ENCODE measurements around the gene NPY4R. TPM values are rescaled to one million over a fixed set of nuclear protein-coding genes. Genes with fewer than 3 reads are reported as not detected.
"Not testable (repeated sequence)": the region's sequence is repeated elsewhere in the genome, so short reads cannot be mapped to it uniquely, and the experiment has no call there.

The NPY4R gene
- total RNA-seq (2021) = 0.14 TPM in 1 of 3 replicates, not detected in the others
- not detected for Bru-seq, nascent RNA
- long read RNA-seq, experiment 1 = 0 reads
- long read RNA-seq, experiment 2 = 0 reads
- long read RNA-seq, experiment 3 = 0 reads

- POLR2A ChIA-PET = not testable (repeated sequence)
- peak; percentile 56 for ATAC-seq
Observed at GRCh38 chr10:46465765-46466164, at the start of gene NPY4R. NPY4R (minus strand) TSS chr10:46465958; CDS start chr10:46462635, 3,323 bp downstream.

GRCh38 chr10:46515366-46515765 lies 49.6 kb upstream of the NPY4R start:
- no peaks in the 10 kb centered on the region for H3K4me1 Mint-ChIP-seq
- ChIA-PET POLR2A (no interaction called here), CTCF (interaction anchor here (4.2 kb wide), 1 partner anchor 29 kb away, joined by 15 read pairs; no protein-coding TSS in a partner anchor)
- no peak for TF ChIP-seq OVOL2 (CRISPR knock-in tag; IDR thresholded peaks at IDR 0.05; ENCODE audit: borderline replicate concordance)
- no peak for TF ChIP-seq SMAD4 (CRISPR knock-in tag; IDR thresholded peaks at IDR 0.05)
- no peak for TF ChIP-seq EMX1 (CRISPR knock-in tag; IDR thresholded peaks at IDR 0.05)
- no peak for TF ChIP-seq ZNF281 (CRISPR knock-in tag; IDR thresholded peaks at IDR 0.05)
- DNase-seq (ENCODE audit: low spot score) (no peak), ATAC-seq (no peak)
- no peaks in the 10 kb centered on the region for H3K27me3 Mint-ChIP-seq (ENCODE audit: low read depth)
- H3K4me3 Mint-ChIP-seq = no peak overlapping the region
- H3K36me3 Mint-ChIP-seq = no peaks in the 10 kb centered on the region
- no peaks in the 10 kb centered on the region for H3K9me3 Mint-ChIP-seq
- no peak overlapping the region for H3K27ac Mint-ChIP-seq

More at GRCh38 chr10:46465765-46466164, at the start of gene NPY4R:
- H3K27ac Mint-ChIP-seq; H3K9me3 Mint-ChIP-seq; DNase-seq (ENCODE audit: low spot score); H3K4me1 Mint-ChIP-seq; CTCF ChIA-PET; H3K36me3 Mint-ChIP-seq; H3K4me3 Mint-ChIP-seq; H3K27me3 Mint-ChIP-seq (ENCODE audit: low read depth): not testable (repeated sequence)

- POLR2A ChIA-PET = no interaction called here
- CTCF ChIA-PET = interaction anchor here (4.2 kb wide), 1 partner anchor 30 kb away, joined by 15 read pairs; no protein-coding TSS in a partner anchor
Observed at GRCh38 chr10:46514899-46515298, 49.1 kb upstream of the NPY4R start.

GRCh38 chr10:46514431-46514861 lies 48.7 kb upstream of the NPY4R start:
- no peak for ATAC-seq
- ChIA-PET CTCF (interaction anchor here (4.2 kb wide), 1 partner anchor 30 kb away, joined by 15 read pairs; no protein-coding TSS in a partner anchor), POLR2A (no interaction called here)
- no peaks in the 10 kb centered on the region for H3K4me1 Mint-ChIP-seq
- 0 out of 2 replicates have a peak overlapping the region, but pooled peaks have one; percentile 21 for H3K27ac Mint-ChIP-seq
- H3K4me3 Mint-ChIP-seq = no peak overlapping the region
- DNase-seq (ENCODE audit: low spot score) = peak; percentile 7
- H3K36me3 Mint-ChIP-seq = no peaks in the 10 kb centered on the region
- no peak for TF ChIP-seq ZBTB43 (CRISPR knock-in tag; IDR thresholded peaks at IDR 0.05)
- TF ChIP-seq E2F5 (CRISPR knock-in tag; IDR thresholded peaks at IDR 0.05) = no peak
- TF ChIP-seq SOX15 (CRISPR knock-in tag; IDR thresholded peaks at IDR 0.05) = no peak
- TF ChIP-seq PRDM15 (CRISPR knock-in tag; IDR thresholded peaks at IDR 0.05) = no peak
- no peaks in the 10 kb centered on the region for H3K9me3 Mint-ChIP-seq
- no peaks in the 10 kb centered on the region for H3K27me3 Mint-ChIP-seq (ENCODE audit: low read depth)

More at GRCh38 chr10:46514899-46515298, 49.1 kb upstream of the NPY4R start:
- no peak for TF ChIP-seq NFYB (CRISPR knock-in tag; conservative IDR thresholded peaks at IDR 0.05; ENCODE audit: low read depth)
- TF ChIP-seq USF1 (CRISPR knock-in tag; IDR thresholded peaks at IDR 0.05) = no peak
- TF ChIP-seq E2F5 (CRISPR knock-in tag; IDR thresholded peaks at IDR 0.05) = no peak
- TF ChIP-seq SMAD4 (CRISPR knock-in tag; IDR thresholded peaks at IDR 0.05) = no peak
- no peak for TF ChIP-seq ZNF396 (CRISPR knock-in tag; IDR thresholded peaks at IDR 0.05; ENCODE audit: borderline replicate concordance)
- no peak for TF ChIP-seq ETV6 (CRISPR knock-in tag; IDR thresholded peaks at IDR 0.05)
- TF ChIP-seq NFATC4 (CRISPR knock-in tag; IDR thresholded peaks at IDR 0.05) = no peak
- TF ChIP-seq ZMAT4 (CRISPR knock-in tag; IDR thresholded peaks at IDR 0.05) = no peak
- no peak for TF ChIP-seq NR2C2 (CRISPR knock-in tag; IDR thresholded peaks at IDR 0.05)
- no peak for TF ChIP-seq GABPB1 (CRISPR knock-in tag; IDR thresholded peaks at IDR 0.05)
- no peak for TF ChIP-seq TEAD1 (CRISPR knock-in tag; IDR thresholded peaks at IDR 0.05)
- no peak for TF ChIP-seq HMGA2 (CRISPR knock-in tag; IDR thresholded peaks at IDR 0.05)
- no peak for TF ChIP-seq TP53 (CRISPR knock-in tag; IDR thresholded peaks at IDR 0.05)
- no peak for TF ChIP-seq NFE2L1 (CRISPR knock-in tag; IDR thresholded peaks at IDR 0.05)
- no peak for TF ChIP-seq FOXK1 (CRISPR knock-in tag; IDR thresholded peaks at IDR 0.05)
- Mint-ChIP-seq H3K4me1 (no peaks in the 10 kb centered on the region), H3K9me3 (no peaks in the 10 kb centered on the region), H3K27me3 (ENCODE audit: low read depth) (no peaks in the 10 kb centered on the region), H3K36me3 (no peaks in the 10 kb centered on the region), H3K4me3 (no peak overlapping the region), H3K27ac (no peak overlapping the region)
- ATAC-seq = no peak
- no peak for DNase-seq (ENCODE audit: low spot score)
